ENCODE data around the gene ZBTB17. TPM values are rescaled to one million over a fixed set of nuclear protein-coding genes. Genes with fewer than 3 reads are reported as not detected.
"Not testable (repeated sequence)": the region's sequence is repeated elsewhere in the genome, so short reads cannot be mapped to it uniquely, and the experiment has no call there.

The ZBTB17 gene
- total and polyA plus RNA-seq, 12 donors = 8.0 to 172 (median 33.7) TPM

GRCh38 chr1:15932612-15933011, 43.3 kb downstream of the ZBTB17 start:
- no peak for TF ChIP-seq CTCF (IDR thresholded peaks at IDR 0.05)
- TF ChIP-seq POLR2A (IDR thresholded peaks at IDR 0.05) = no peak
- no peak overlapping the region for H3K27ac ChIP-seq
- intact Hi-C loops (cut with DNase I) = no loop called here
- 93 to 94% (median 94%) methylated on average over 7 to 9 of the region's 9 CpGs for WGBS, 4 donors
- H3K27me3 ChIP-seq = no peaks in the 10 kb centered on the region
- H3K9me3 ChIP-seq (replicated peaks in 1 of 3) = no peaks in the 10 kb centered on the region
- peaks cover 0 to 90% of the 10 kb centered on the region in 2 donors for H3K36me3 ChIP-seq (replicated peaks in 1 of 2)
- H3K4me3 ChIP-seq = no peak overlapping the region
- H3K4me1 ChIP-seq (replicated peaks in 1 of 2) = no peaks in the 10 kb centered on the region
- no peak for DNase-seq

- Histone ChIP-seq H3K4me3 (no peak overlapping the region), H3K9me3 (replicated peaks in 1 of 3) (no peaks in the 10 kb centered on the region), H3K4me1 (replicated peaks in 1 of 2) (no peaks in the 10 kb centered on the region), H3K27me3 (no peaks in the 10 kb centered on the region), H3K36me3 (replicated peaks in 1 of 2) (peaks cover 0 to 90% of the 10 kb centered on the region in 2 donors), H3K27ac (no peak overlapping the region)
- no peak for DNase-seq
- intact Hi-C loops (cut with DNase I) = no loop called here
- 96 to 99% (median 97%) methylated on average over 19 of the region's 19 CpGs for WGBS, 4 donors
- no peak for TF ChIP-seq CTCF (IDR thresholded peaks at IDR 0.05)
- TF ChIP-seq POLR2A (IDR thresholded peaks at IDR 0.05) = no peak
These were observed 44.0 kb downstream of the ZBTB17 start for GRCh38 chr1:15931884-15932283.

GRCh38 chr1:15931401-15931800, 44.5 kb downstream of the ZBTB17 start:
- H3K9me3 ChIP-seq (replicated peaks in 1 of 3) = no peaks in the 10 kb centered on the region
- no peaks in the 10 kb centered on the region for H3K27me3 ChIP-seq
- H3K27ac ChIP-seq = no peak overlapping the region
- no peak overlapping the region for H3K4me3 ChIP-seq
- no peak for DNase-seq
- intact Hi-C loops (cut with DNase I) = no loop called here
- 93 to 99% (median 96%) methylated on average over 6 to 11 of the region's 11 CpGs for WGBS, 4 donors
- TF ChIP-seq POLR2A (IDR thresholded peaks at IDR 0.05) (no peak), CTCF (IDR thresholded peaks at IDR 0.05) (no peak)
- no peaks in the 10 kb centered on the region for H3K4me1 ChIP-seq (replicated peaks in 1 of 2)
- peaks cover 0 to 89% of the 10 kb centered on the region in 2 donors for H3K36me3 ChIP-seq (replicated peaks in 1 of 2)

- Histone ChIP-seq H3K36me3 (replicated peaks in 1 of 2) (peaks cover 0 to 84% of the 10 kb centered on the region in 2 donors), H3K4me3 (no peak overlapping the region), H3K27ac (no peak overlapping the region), H3K4me1 (replicated peaks in 1 of 2) (no peaks in the 10 kb centered on the region), H3K9me3 (replicated peaks in 1 of 3) (no peaks in the 10 kb centered on the region), H3K27me3 (no peaks in the 10 kb centered on the region)
- intact Hi-C loops (cut with DNase I) = no loop called here
- 94 to 97% (median 96%) methylated on average over 17 of the region's 17 CpGs for WGBS, 4 donors
- no peak for DNase-seq
- TF ChIP-seq CTCF (IDR thresholded peaks at IDR 0.05) (no peak), POLR2A (IDR thresholded peaks at IDR 0.05) (no peak)
These were observed 46.6 kb downstream of the ZBTB17 start for GRCh38 chr1:15928971-15929965.

GRCh38 chr1:15926448-15926847, 49.5 kb downstream of the ZBTB17 start:
- H3K4me3 ChIP-seq; H3K27ac ChIP-seq; H3K27me3 ChIP-seq; H3K9me3 ChIP-seq (replicated peaks in 1 of 3); H3K4me1 ChIP-seq (replicated peaks in 1 of 2); DNase-seq; intact Hi-C loops (cut with DNase I): not testable (repeated sequence)
- H3K36me3 ChIP-seq (replicated peaks in 1 of 2) = peaks cover 0 to 85% of the 10 kb centered on the region in 2 donors
- 86 to 93% (median 92%) methylated on average over 8 of the region's 8 CpGs for WGBS, 4 donors
